Stomach smooth muscle (tissue), 2 donors: ENCODE results near the gene PTPRR.
"Not testable (repeated sequence)": the region's sequence is repeated elsewhere in the genome, so short reads cannot be mapped to it uniquely, and the experiment has no call there.

Source experiments
- H3K27ac ChIP-seq: one replicate; pipeline ENCODE4 v1.7.0; 2013; ENCODE audit warnings: mild to moderate bottlenecking, low read length, inconsistent platforms
- H3K27me3 ChIP-seq, 2 donors: one replicate each; pipeline ENCODE4 v1.7.0; 2013; ENCODE audit warnings: low read length in 2 of 2; ENCODE audit not compliant: insufficient read depth in 2 of 2, control insufficient read depth in 1 of 2
- H3K36me3 ChIP-seq, 2 donors: one replicate each; pipeline ENCODE4 v1.7.0; 2013; ENCODE audit warnings: low read length in 2 of 2; ENCODE audit not compliant: control insufficient read depth in 2 of 2, insufficient read depth in 2 of 2
- H3K4me1 ChIP-seq: one replicate; pipeline ENCODE4 v1.7.0; 2013; ENCODE audit warnings: low read length; ENCODE audit not compliant: control insufficient read depth, insufficient read depth
- H3K4me3 ChIP-seq, 2 donors: one replicate each; pipeline ENCODE4 v1.7.0; 2013; ENCODE audit warnings: low read length in 2 of 2
- H3K9ac ChIP-seq, 2 donors: one replicate each; pipeline ENCODE4 v1.7.0; 2013; ENCODE audit warnings: low read length in 2 of 2, mild to moderate bottlenecking in 1 of 2
- H3K9me3 ChIP-seq, 2 donors: one replicate each; pipeline ENCODE4 v1.7.0; 2013; ENCODE audit warnings: low read length in 2 of 2; ENCODE audit not compliant: control insufficient read depth in 2 of 2
- donor health status: healthy.
- donor health status: Pancreatic carcinoma.

Gene PTPRR

GRCh38 chr12:70823182-70823976, 97.2 kb downstream of the PTPRR start:
- H3K9me3 ChIP-seq, result no peaks in the 10 kb centered on the region
- H3K27ac ChIP-seq, result no peak overlapping the region
- no peaks in the 10 kb centered on the region for H3K36me3 ChIP-seq
- no peaks in the 10 kb centered on the region for H3K27me3 ChIP-seq
- no peak overlapping the region for H3K9ac ChIP-seq
- no peaks in the 10 kb centered on the region for H3K4me1 ChIP-seq
- no peak overlapping the region for H3K4me3 ChIP-seq

- Histone ChIP-seq H3K4me3 (no peak overlapping the region), H3K27me3 (no peaks in the 10 kb centered on the region), H3K27ac (no peak overlapping the region), H3K9me3 (no peaks in the 10 kb centered on the region), H3K4me1 (no peaks in the 10 kb centered on the region), H3K9ac (no peak overlapping the region), H3K36me3 (no peaks in the 10 kb centered on the region)
These were observed 98.1 kb downstream of the PTPRR start for GRCh38 chr12:70822412-70822811.

- H3K9ac ChIP-seq, result no peak overlapping the region
- no peaks in the 10 kb centered on the region for H3K27me3 ChIP-seq
- no peaks in the 10 kb centered on the region for H3K9me3 ChIP-seq
- no peaks in the 10 kb centered on the region for H3K36me3 ChIP-seq
- no peak overlapping the region for H3K4me3 ChIP-seq
- no peak overlapping the region for H3K27ac ChIP-seq
- no peaks in the 10 kb centered on the region for H3K4me1 ChIP-seq
These were observed 104.6 kb downstream of the PTPRR start for GRCh38 chr12:70815971-70816391.

- Histone ChIP-seq H3K9me3 (no peaks in the 10 kb centered on the region), H3K4me1 (no peaks in the 10 kb centered on the region), H3K36me3 (no peaks in the 10 kb centered on the region), H3K27ac (no peak overlapping the region), H3K4me3 (no peak overlapping the region), H3K27me3 (no peaks in the 10 kb centered on the region), H3K9ac (no peak overlapping the region)
These were observed 105.5 kb downstream of the PTPRR start for GRCh38 chr12:70815056-70815455.

- Histone ChIP-seq H3K36me3 (no peaks in the 10 kb centered on the region), H3K4me3 (no peak overlapping the region), H3K27ac (no peak overlapping the region), H3K9me3 (no peaks in the 10 kb centered on the region), H3K9ac (no peak overlapping the region), H3K27me3 (no peaks in the 10 kb centered on the region), H3K4me1 (no peaks in the 10 kb centered on the region)
These were observed 107.0 kb downstream of the PTPRR start for GRCh38 chr12:70813559-70813958.

GRCh38 chr12:70812136-70812535, 108.4 kb downstream of the PTPRR start:
- H3K9me3 ChIP-seq, result no peaks in the 10 kb centered on the region
- H3K4me3 ChIP-seq, result no peak overlapping the region
- no peak overlapping the region for H3K9ac ChIP-seq
- no peaks in the 10 kb centered on the region for H3K4me1 ChIP-seq
- H3K27me3 ChIP-seq, result no peaks in the 10 kb centered on the region
- no peaks in the 10 kb centered on the region for H3K36me3 ChIP-seq
- no peak overlapping the region for H3K27ac ChIP-seq

GRCh38 chr12:70809887-70810286, 110.7 kb downstream of the PTPRR start:
- Histone ChIP-seq H3K9me3 (no peaks in the 10 kb centered on the region), H3K36me3 (no peaks in the 10 kb centered on the region), H3K9ac (no peak overlapping the region), H3K4me1 (no peaks in the 10 kb centered on the region), H3K4me3 (no peak overlapping the region), H3K27ac (no peak overlapping the region), H3K27me3 (no peaks in the 10 kb centered on the region)

GRCh38 chr12:70807993-70808392, 112.5 kb downstream of the PTPRR start:
- H3K4me3 ChIP-seq, H3K9ac ChIP-seq, H3K27ac ChIP-seq, H3K4me1 ChIP-seq, H3K36me3 ChIP-seq, H3K9me3 ChIP-seq, H3K27me3 ChIP-seq: not testable (repeated sequence)

- no peak overlapping the region for H3K27ac ChIP-seq
- no peaks in the 10 kb centered on the region for H3K9me3 ChIP-seq
- H3K4me3 ChIP-seq, result no peak overlapping the region
- no peaks in the 10 kb centered on the region for H3K36me3 ChIP-seq
- H3K4me1 ChIP-seq, result no peaks in the 10 kb centered on the region
- H3K9ac ChIP-seq, result no peak overlapping the region
- no peaks in the 10 kb centered on the region for H3K27me3 ChIP-seq
These were observed 113.7 kb downstream of the PTPRR start for GRCh38 chr12:70806827-70807226.

GRCh38 chr12:70806043-70806442, 114.5 kb downstream of the PTPRR start:
- H3K27me3 ChIP-seq, result no peaks in the 10 kb centered on the region
- H3K9ac ChIP-seq, result no peak overlapping the region
- H3K27ac ChIP-seq, result no peak overlapping the region
- H3K36me3 ChIP-seq, result no peaks in the 10 kb centered on the region
- no peaks in the 10 kb centered on the region for H3K4me1 ChIP-seq
- H3K4me3 ChIP-seq, result no peak overlapping the region
- H3K9me3 ChIP-seq, result no peaks in the 10 kb centered on the region

- Histone ChIP-seq H3K4me3 (no peak overlapping the region), H3K27ac (no peak overlapping the region), H3K9me3 (no peaks in the 10 kb centered on the region), H3K4me1 (no peaks in the 10 kb centered on the region), H3K27me3 (no peaks in the 10 kb centered on the region), H3K36me3 (no peaks in the 10 kb centered on the region), H3K9ac (no peak overlapping the region)
These were observed 122.3 kb downstream of the PTPRR start for GRCh38 chr12:70798016-70798783.
